Cardiac muscle cell (in vitro differentiated cells and primary cell): Measurements from ENCODE around the gene REPS1. TPM values are rescaled to one million over a fixed set of nuclear protein-coding genes. Genes with fewer than 3 reads are reported as not detected.

Experiments used
- DNase-seq, 2 donors: peaks; one replicate each; pipeline versions ENCODE4 v3.0.0 to v3.0.0-alpha.2; 2010 to 2017; ENCODE audit warnings: low read depth in 1 of 2, low spot score in 1 of 2
- H3K27ac ChIP-seq: fragments of 200-600 bp; sonication (generic); 2 replicates; pipeline ENCODE4 v1.5.1; 2016
- H3K27me3 ChIP-seq: fragments of 200-600 bp; sonication (generic); 2 replicates; pipeline ENCODE4 v1.6.0; 2016; ENCODE audit warnings: control low read depth
- H3K36me3 ChIP-seq: fragments of 200-600 bp; sonication (generic); 2 replicates; pipeline ENCODE4 v1.5.1; 2016; ENCODE audit warnings: control low read depth
- H3K4me1 ChIP-seq: fragments of 200-600 bp; sonication (generic); 2 replicates; pipeline ENCODE4 v1.8.1; 2017; ENCODE audit warnings: low read depth, mild to moderate bottlenecking, mixed run types
- H3K4me3 ChIP-seq: fragments of 200-600 bp; sonication (generic); 2 replicates; pipeline ENCODE4 v1.5.1; 2016; ENCODE audit warnings: mild to moderate bottlenecking
- H3K9me3 ChIP-seq: fragments of 200-600 bp; sonication (generic); 2 replicates; pipeline ENCODE4 v1.5.1; 2017; ENCODE audit warnings: low read depth, mild to moderate bottlenecking, control low read depth
- polyA plus RNA-seq: library from polyadenylated mRNA; unstranded; fragments of >200 nt; fragmentation: Nextera tagmentation; extraction: Ambion mirVana; gene quantifications from 2 replicates; pipeline ENCODE4 v1.2.1, GENCODE V29; 2016
- total RNA-seq: library from RNA; depleted of rRNA; stranded (reverse); fragments of >200 nt; gene quantifications from 2 replicates; pipeline ENCODE4 v1.2.3, GENCODE V29; 2016
- TF ChIP-seq, protein P1 (sequence below): IDR thresholded peaks from 2 replicates; pipeline ENCODE4 v1.5.1; 2012; ENCODE audit warnings: low read depth, mild to moderate bottlenecking, low read length

REPS1 gene
- total and polyA plus RNA-seq, 2 experiments from 2014 or later = 30.5 to 49.5 TPM

DNA sequence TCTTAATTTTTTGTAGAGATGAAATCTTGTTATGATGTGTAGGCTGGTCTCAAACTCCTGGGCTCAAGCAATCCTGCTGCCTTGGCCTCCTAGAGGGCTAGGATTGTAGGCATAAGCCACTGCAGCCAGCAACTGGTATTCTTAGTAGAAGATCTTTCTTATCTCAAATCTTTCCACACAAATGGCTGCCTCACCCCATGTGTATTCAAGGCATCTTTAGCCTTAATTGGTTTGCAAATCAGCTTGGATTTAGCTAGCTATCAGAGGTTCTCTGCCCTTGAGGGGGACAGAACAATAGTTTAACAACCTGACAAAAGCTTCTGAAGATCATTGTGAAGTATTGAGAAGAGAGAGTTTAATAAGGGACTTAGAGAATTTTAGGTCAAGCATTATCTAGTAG is 22.6 kb upstream of the REPS1 start:
- H3K27ac ChIP-seq = no peak overlapping the region
- no peaks in the 10 kb centered on the region for H3K36me3 ChIP-seq
- H3K4me1 ChIP-seq = no peaks in the 10 kb centered on the region
- no peaks in the 10 kb centered on the region for H3K9me3 ChIP-seq
- no peaks in the 10 kb centered on the region for H3K27me3 ChIP-seq
- H3K4me3 ChIP-seq = no peak overlapping the region
- TF ChIP-seq, protein P1, sequence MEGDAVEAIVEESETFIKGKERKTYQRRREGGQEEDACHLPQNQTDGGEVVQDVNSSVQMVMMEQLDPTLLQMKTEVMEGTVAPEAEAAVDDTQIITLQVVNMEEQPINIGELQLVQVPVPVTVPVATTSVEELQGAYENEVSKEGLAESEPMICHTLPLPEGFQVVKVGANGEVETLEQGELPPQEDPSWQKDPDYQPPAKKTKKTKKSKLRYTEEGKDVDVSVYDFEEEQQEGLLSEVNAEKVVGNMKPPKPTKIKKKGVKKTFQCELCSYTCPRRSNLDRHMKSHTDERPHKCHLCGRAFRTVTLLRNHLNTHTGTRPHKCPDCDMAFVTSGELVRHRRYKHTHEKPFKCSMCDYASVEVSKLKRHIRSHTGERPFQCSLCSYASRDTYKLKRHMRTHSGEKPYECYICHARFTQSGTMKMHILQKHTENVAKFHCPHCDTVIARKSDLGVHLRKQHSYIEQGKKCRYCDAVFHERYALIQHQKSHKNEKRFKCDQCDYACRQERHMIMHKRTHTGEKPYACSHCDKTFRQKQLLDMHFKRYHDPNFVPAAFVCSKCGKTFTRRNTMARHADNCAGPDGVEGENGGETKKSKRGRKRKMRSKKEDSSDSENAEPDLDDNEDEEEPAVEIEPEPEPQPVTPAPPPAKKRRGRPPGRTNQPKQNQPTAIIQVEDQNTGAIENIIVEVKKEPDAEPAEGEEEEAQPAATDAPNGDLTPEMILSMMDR = no peak
- no peak for DNase-seq

DNA sequence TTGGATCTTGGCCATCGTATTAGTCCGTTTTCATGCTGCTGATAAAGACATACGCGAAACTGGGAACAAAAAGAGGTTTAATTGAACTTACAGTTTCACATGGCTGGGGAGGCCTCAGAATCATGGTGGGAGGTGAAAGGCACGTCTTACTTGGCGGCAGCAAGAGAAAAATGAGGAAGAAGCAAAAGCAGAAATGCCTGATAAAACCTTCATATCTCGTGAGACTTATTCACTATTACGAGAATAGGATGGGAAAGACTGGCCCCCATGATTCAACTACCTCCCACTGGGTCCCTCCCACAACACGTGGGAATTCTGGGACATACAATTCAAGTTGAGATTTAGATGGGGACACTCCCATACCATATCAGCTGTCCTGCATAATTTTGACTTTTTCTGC is 20.1 kb upstream of the REPS1 start:
- TF ChIP-seq, protein P1 = no peak
- no peaks in the 10 kb centered on the region for H3K36me3 ChIP-seq
- H3K9me3 ChIP-seq = no peaks in the 10 kb centered on the region
- no peak overlapping the region for H3K27ac ChIP-seq
- no peak overlapping the region for H3K4me3 ChIP-seq
- H3K4me1 ChIP-seq = no peaks in the 10 kb centered on the region
- no peaks in the 10 kb centered on the region for H3K27me3 ChIP-seq
- no peak for DNase-seq

DNA sequence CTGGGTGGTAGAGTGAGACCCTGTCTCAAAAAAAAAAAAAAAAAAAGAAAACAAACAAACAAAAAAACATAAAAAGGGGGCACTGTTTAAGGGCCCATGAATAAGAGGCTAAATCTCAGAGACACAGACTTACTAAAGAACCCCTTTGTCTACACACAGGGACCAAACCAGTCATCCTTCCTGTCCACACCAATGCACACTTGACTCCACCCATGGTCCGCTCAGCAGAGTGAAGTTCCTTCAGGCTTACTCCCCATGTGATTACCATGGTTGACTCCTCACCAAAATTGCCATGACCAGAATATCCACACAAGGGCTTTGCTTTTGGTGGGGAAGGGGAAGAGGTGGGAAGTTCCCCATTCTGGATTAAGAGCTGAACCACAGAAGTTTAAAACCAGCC is 19.4 kb upstream of the REPS1 start:
- Histone ChIP-seq H3K27ac (no peak overlapping the region), H3K9me3 (no peaks in the 10 kb centered on the region), H3K4me1 (no peaks in the 10 kb centered on the region), H3K4me3 (no peak overlapping the region), H3K36me3 (no peaks in the 10 kb centered on the region), H3K27me3 (no peaks in the 10 kb centered on the region)
- DNase-seq = no peak
- TF ChIP-seq, protein P1 = no peak

DNA sequence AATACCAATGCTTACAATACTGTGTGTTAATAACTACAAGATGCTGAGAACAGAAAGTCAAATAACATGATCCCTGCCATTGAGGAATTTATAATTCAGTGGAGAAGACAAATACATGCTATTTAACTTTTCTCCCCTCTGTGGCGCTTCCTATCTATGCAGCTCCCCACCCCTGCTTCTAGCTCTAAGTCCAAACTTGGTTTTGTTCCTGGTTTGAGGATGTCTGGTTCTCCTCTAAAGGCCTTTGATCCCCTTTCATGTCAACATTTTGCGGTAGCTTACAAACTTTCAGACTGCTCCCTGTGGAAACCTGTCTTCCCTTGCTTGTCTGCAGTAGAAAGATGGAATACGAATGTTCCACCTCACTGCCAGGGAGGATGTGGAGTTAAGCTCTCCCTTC is 18.4 kb upstream of the REPS1 start:
- TF ChIP-seq, protein P1 = no peak
- Histone ChIP-seq H3K4me3 (no peak overlapping the region), H3K36me3 (no peaks in the 10 kb centered on the region), H3K4me1 (no peaks in the 10 kb centered on the region), H3K9me3 (no peaks in the 10 kb centered on the region), H3K27ac (no peak overlapping the region), H3K27me3 (no peaks in the 10 kb centered on the region)
- DNase-seq = no peak

DNA sequence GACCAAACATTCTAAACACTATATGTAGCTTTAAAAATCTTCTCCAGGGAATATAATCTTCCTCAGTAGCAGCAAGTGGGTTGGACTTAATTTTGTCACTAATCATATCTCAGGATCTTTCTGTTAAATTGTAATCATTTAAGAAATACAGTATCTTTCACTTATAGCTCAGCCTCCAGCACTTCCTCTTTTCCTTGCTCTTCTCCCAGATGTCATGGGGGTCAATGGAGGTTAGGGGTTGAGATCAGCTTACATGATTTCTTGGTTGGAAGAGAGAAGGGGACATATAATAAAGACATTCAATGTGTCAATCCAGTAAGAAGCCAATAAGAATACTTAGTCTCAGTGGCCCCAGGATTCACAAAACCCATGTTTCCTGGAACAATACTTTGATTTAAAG is 15.7 kb upstream of the REPS1 start:
- Histone ChIP-seq H3K27me3 (no peaks in the 10 kb centered on the region), H3K36me3 (no peaks in the 10 kb centered on the region), H3K27ac (no peak overlapping the region), H3K9me3 (no peaks in the 10 kb centered on the region), H3K4me1 (no peaks in the 10 kb centered on the region), H3K4me3 (no peak overlapping the region)
- TF ChIP-seq, protein P1 = no peak
- DNase-seq = no peak
